OCI-LY1 (cell line): ENCODE data around the gene ARHGEF28.

ENCODE experiments used
- EZH2 ChIP-seq: fragments of 200-600 bp; sonication (generic), shearing (Covaris generic); IDR thresholded peaks from 2 replicates; pipeline ENCODE4 v1.8.0; 2017; ENCODE audit warnings: borderline replicate concordance, mixed run types, mild to moderate bottlenecking, antibody characterized with exemption, low read length, moderate library complexity, mixed read lengths
- TF ChIP-seq, protein P1 (sequence below): fragments of 200-600 bp; sonication (generic), shearing (Covaris generic); IDR thresholded peaks from 2 replicates; pipeline ENCODE4 v1.5.1; 2017; ENCODE audit warnings: mild to moderate bottlenecking, antibody characterized with exemption, low read length, moderate library complexity, mixed read lengths

DNA sequence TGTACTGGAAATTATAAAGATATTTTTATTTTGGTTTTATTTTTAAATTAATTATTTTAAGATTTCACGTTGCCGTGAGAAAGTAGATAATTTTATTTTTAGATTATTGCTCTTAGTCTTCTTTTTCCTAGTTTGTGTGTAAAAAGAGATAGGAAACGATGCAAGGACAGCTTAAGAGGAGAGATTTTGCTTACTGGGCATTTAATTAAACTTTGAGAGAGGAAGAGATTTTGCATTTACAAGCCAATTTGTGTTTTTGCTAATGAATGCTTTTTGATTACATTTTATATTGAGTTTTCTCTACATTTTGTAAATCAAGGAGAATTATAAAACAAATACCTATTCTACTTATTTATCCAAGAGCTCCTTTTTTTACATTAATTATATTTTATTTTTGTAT lies 64.0 kb downstream of the ARHGEF28 start:
- TF ChIP-seq, protein P1, sequence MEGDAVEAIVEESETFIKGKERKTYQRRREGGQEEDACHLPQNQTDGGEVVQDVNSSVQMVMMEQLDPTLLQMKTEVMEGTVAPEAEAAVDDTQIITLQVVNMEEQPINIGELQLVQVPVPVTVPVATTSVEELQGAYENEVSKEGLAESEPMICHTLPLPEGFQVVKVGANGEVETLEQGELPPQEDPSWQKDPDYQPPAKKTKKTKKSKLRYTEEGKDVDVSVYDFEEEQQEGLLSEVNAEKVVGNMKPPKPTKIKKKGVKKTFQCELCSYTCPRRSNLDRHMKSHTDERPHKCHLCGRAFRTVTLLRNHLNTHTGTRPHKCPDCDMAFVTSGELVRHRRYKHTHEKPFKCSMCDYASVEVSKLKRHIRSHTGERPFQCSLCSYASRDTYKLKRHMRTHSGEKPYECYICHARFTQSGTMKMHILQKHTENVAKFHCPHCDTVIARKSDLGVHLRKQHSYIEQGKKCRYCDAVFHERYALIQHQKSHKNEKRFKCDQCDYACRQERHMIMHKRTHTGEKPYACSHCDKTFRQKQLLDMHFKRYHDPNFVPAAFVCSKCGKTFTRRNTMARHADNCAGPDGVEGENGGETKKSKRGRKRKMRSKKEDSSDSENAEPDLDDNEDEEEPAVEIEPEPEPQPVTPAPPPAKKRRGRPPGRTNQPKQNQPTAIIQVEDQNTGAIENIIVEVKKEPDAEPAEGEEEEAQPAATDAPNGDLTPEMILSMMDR, result no peak
- TF ChIP-seq EZH2, result no peak
